ENCODE data around the gene APOBEC3B.
A peak's percentile ranks its signal among the peaks of the same experiment; 100 is the strongest.
"Not testable (repeated sequence)": the region's sequence is repeated elsewhere in the genome, so short reads cannot be mapped to it uniquely, and the experiment has no call there.

The APOBEC3B gene

GRCh38 chr22:39024519-39025308 is 42.6 kb downstream of the APOBEC3B start:
- no peak for DNase-seq (ENCODE audit: insufficient read length, low spot score)
- peak; percentile 9 for FAIRE-seq
- no peak for TF ChIP-seq SPI1 (IDR thresholded peaks at IDR 0.05; ENCODE audit: low read depth, low read length)
- TF ChIP-seq PAX5 (IDR thresholded peaks at IDR 0.05; ENCODE audit: insufficient read depth, low read length, severe bottlenecking): no peak
- no peak for TF ChIP-seq TAF1 (IDR thresholded peaks at IDR 0.05; ENCODE audit: low read depth, low read length)
- no peak for TF ChIP-seq POLR2AphosphoS5 (IDR thresholded peaks at IDR 0.05; ENCODE audit: low read depth, low read length)
- no peak for TF ChIP-seq POLR2A (IDR thresholded peaks at IDR 0.05; ENCODE audit: low read depth, low read length)
- no peak for TF ChIP-seq POU2F2 (IDR thresholded peaks at IDR 0.05; ENCODE audit: low read depth, low read length)

GRCh38 chr22:39026509-39027150 is 44.5 kb downstream of the APOBEC3B start:
- no peak for TF ChIP-seq SPI1 (IDR thresholded peaks at IDR 0.05; ENCODE audit: low read depth, low read length)
- no peak for TF ChIP-seq TAF1 (IDR thresholded peaks at IDR 0.05; ENCODE audit: low read depth, low read length)
- no peak for TF ChIP-seq POLR2AphosphoS5 (IDR thresholded peaks at IDR 0.05; ENCODE audit: low read depth, low read length)
- no peak for TF ChIP-seq POU2F2 (IDR thresholded peaks at IDR 0.05; ENCODE audit: low read depth, low read length)
- no peak for TF ChIP-seq PAX5 (IDR thresholded peaks at IDR 0.05; ENCODE audit: insufficient read depth, low read length, severe bottlenecking)
- TF ChIP-seq POLR2A (IDR thresholded peaks at IDR 0.05; ENCODE audit: low read depth, low read length): no peak
- no peak for DNase-seq (ENCODE audit: insufficient read length, low spot score)
- no peak for FAIRE-seq

- DNase-seq (ENCODE audit: insufficient read length, low spot score) (no peak), FAIRE-seq (no peak)
- no peak for TF ChIP-seq POLR2A (IDR thresholded peaks at IDR 0.05; ENCODE audit: low read depth, low read length)
- no peak for TF ChIP-seq SPI1 (IDR thresholded peaks at IDR 0.05; ENCODE audit: low read depth, low read length)
- no peak for TF ChIP-seq TAF1 (IDR thresholded peaks at IDR 0.05; ENCODE audit: low read depth, low read length)
- no peak for TF ChIP-seq POLR2AphosphoS5 (IDR thresholded peaks at IDR 0.05; ENCODE audit: low read depth, low read length)
- no peak for TF ChIP-seq POU2F2 (IDR thresholded peaks at IDR 0.05; ENCODE audit: low read depth, low read length)
- TF ChIP-seq PAX5 (IDR thresholded peaks at IDR 0.05; ENCODE audit: insufficient read depth, low read length, severe bottlenecking): no peak
Observed at GRCh38 chr22:39027717-39028116, 45.6 kb downstream of the APOBEC3B start.

GRCh38 chr22:39028281-39028680 is 46.1 kb downstream of the APOBEC3B start:
- FAIRE-seq (no peak), DNase-seq (ENCODE audit: insufficient read length, low spot score) (no peak)
- TF ChIP-seq PAX5 (IDR thresholded peaks at IDR 0.05; ENCODE audit: insufficient read depth, low read length, severe bottlenecking): no peak
- TF ChIP-seq POLR2AphosphoS5 (IDR thresholded peaks at IDR 0.05; ENCODE audit: low read depth, low read length): no peak
- TF ChIP-seq POU2F2 (IDR thresholded peaks at IDR 0.05; ENCODE audit: low read depth, low read length): no peak
- no peak for TF ChIP-seq POLR2A (IDR thresholded peaks at IDR 0.05; ENCODE audit: low read depth, low read length)
- TF ChIP-seq SPI1 (IDR thresholded peaks at IDR 0.05; ENCODE audit: low read depth, low read length): no peak
- TF ChIP-seq TAF1 (IDR thresholded peaks at IDR 0.05; ENCODE audit: low read depth, low read length): no peak

GRCh38 chr22:39029227-39029626 is 47.1 kb downstream of the APOBEC3B start:
- TF ChIP-seq POLR2A (IDR thresholded peaks at IDR 0.05; ENCODE audit: low read depth, low read length) (no peak), SPI1 (IDR thresholded peaks at IDR 0.05; ENCODE audit: low read depth, low read length) (no peak), TAF1 (IDR thresholded peaks at IDR 0.05; ENCODE audit: low read depth, low read length) (no peak), POU2F2 (IDR thresholded peaks at IDR 0.05; ENCODE audit: low read depth, low read length) (no peak), POLR2AphosphoS5 (IDR thresholded peaks at IDR 0.05; ENCODE audit: low read depth, low read length) (no peak), PAX5 (IDR thresholded peaks at IDR 0.05; ENCODE audit: insufficient read depth, low read length, severe bottlenecking) (no peak)
- DNase-seq (ENCODE audit: insufficient read length, low spot score) (no peak), FAIRE-seq (no peak)

- FAIRE-seq (no peak), DNase-seq (ENCODE audit: insufficient read length, low spot score) (no peak)
- TF ChIP-seq TAF1 (IDR thresholded peaks at IDR 0.05; ENCODE audit: low read depth, low read length): no peak
- TF ChIP-seq POU2F2 (IDR thresholded peaks at IDR 0.05; ENCODE audit: low read depth, low read length): no peak
- no peak for TF ChIP-seq POLR2AphosphoS5 (IDR thresholded peaks at IDR 0.05; ENCODE audit: low read depth, low read length)
Observed at GRCh38 chr22:39030705-39031104, 48.6 kb downstream of the APOBEC3B start.

GRCh38 chr22:39031434-39032295 is 49.5 kb downstream of the APOBEC3B start:
- not testable (repeated sequence) for DNase-seq (ENCODE audit: insufficient read length, low spot score)

GRCh38 chr22:39037071-39037470 is 54.9 kb downstream of the APOBEC3B start:
- not testable (repeated sequence) for FAIRE-seq; DNase-seq (ENCODE audit: insufficient read length, low spot score)

More at GRCh38 chr22:39031434-39032295, 49.5 kb downstream of the APOBEC3B start:
- peak; percentile 77 for FAIRE-seq

GRCh38 chr22:39039306-39040126 is 57.4 kb downstream of the APOBEC3B start:
- DNase-seq (ENCODE audit: insufficient read length, low spot score): no peak
- peak; percentile 94 for TF ChIP-seq POU2F2 (IDR thresholded peaks at IDR 0.05; ENCODE audit: low read depth, low read length)
- no peak for TF ChIP-seq TAF1 (IDR thresholded peaks at IDR 0.05; ENCODE audit: low read depth, low read length)
- TF ChIP-seq SPI1 (IDR thresholded peaks at IDR 0.05; ENCODE audit: low read depth, low read length): no peak
- TF ChIP-seq POLR2A (IDR thresholded peaks at IDR 0.05; ENCODE audit: low read depth, low read length): no peak
- TF ChIP-seq POLR2AphosphoS5 (IDR thresholded peaks at IDR 0.05; ENCODE audit: low read depth, low read length): no peak
- TF ChIP-seq PAX5 (IDR thresholded peaks at IDR 0.05; ENCODE audit: insufficient read depth, low read length, severe bottlenecking): no peak
- FAIRE-seq: no peak

- FAIRE-seq; DNase-seq (ENCODE audit: insufficient read length, low spot score): not testable (repeated sequence)
Observed at GRCh38 chr22:39040155-39040537, 58.0 kb downstream of the APOBEC3B start.

- peak; percentile 66 for FAIRE-seq
Observed at GRCh38 chr22:39040538-39041296, 58.6 kb downstream of the APOBEC3B start, which contains the start of gene APOBEC3F. TSS of gene APOBEC3F (plus strand) at chr22:39040864. CDS start at chr22:39040961, 97 bp downstream.

More at GRCh38 chr22:39040538-39041296, 58.6 kb downstream of the APOBEC3B start, which contains the start of gene APOBEC3F:
- not testable (repeated sequence) for DNase-seq (ENCODE audit: insufficient read length, low spot score)

All from GM12891 (cell line).